ENCODE data around the gene ZNF346. TPM values are rescaled to one million over a fixed set of nuclear protein-coding genes. Genes with fewer than 3 reads are reported as not detected.

ZNF346 gene
- total RNA-seq, 2 experiments from 2014 or later, result 21.2 TPM

GRCh38 chr5:177130211-177131018 lies 107.9 kb downstream of the ZNF346 start:
- POLR2A ChIA-PET, result no interaction called here
- CTCF ChIA-PET, result interaction anchor here (0.7 to 1.9 kb wide), 5 partner anchors 16 to 702 kb away, joined by 3 to 11 read pairs (median 3); no protein-coding TSS in a partner anchor

Other genes starting within 250 kb of the ZNF346 start
- not detected for gene UNC5A, start 212.1 kb upstream of the ZNF346 start, total RNA-seq
- gene HK3, start 123.3 kb upstream of the ZNF346 start, total RNA-seq, result under 1 TPM in 1 of 2 experiments, not detected in 1; 0.06 TPM
- 10 to 100 TPM; 40.0 to 41.3 TPM for gene UIMC1, start 15.9 kb upstream of the ZNF346 start, total RNA-seq
- 1 to 10 TPM in 1 of 2 experiments, under 1 TPM in 1; 0.97 to 1.2 TPM for gene FGFR4, start 64.2 kb downstream of the ZNF346 start, total RNA-seq
- 10 to 100 TPM; 78.6 to 80.4 TPM for gene NSD1, start 111.1 kb downstream of the ZNF346 start, total RNA-seq

Measured in activated CD8-positive, alpha-beta memory T cell treated with anti-CD3 and anti-CD28 coated beads for 36 hours (primary cell).